Dendritic cell treated with granulocyte-macrophage colony-stimulating factor and Interleukin-4, amounts not matched to agents 40 ng/mL and 50 ng/mL, for 4 days (primary cell): Measurements from ENCODE around the gene PRSS12.
A peak's percentile ranks its signal among the peaks of the same experiment; 100 is the strongest.

Source experiments
- H3K27ac Mint-ChIP-seq: one replicate; pipeline ENCODE4 v1.8.0; 2022; ENCODE audit warnings: mild to moderate bottlenecking, mixed read lengths
- H3K27me3 Mint-ChIP-seq: one replicate; pipeline ENCODE4 v1.8.0; 2022; ENCODE audit warnings: mild to moderate bottlenecking, mixed read lengths
- H3K36me3 Mint-ChIP-seq: one replicate; pipeline ENCODE4 v1.8.0; 2022; ENCODE audit warnings: low read depth, mixed read lengths
- H3K4me1 Mint-ChIP-seq: one replicate; pipeline ENCODE4 v1.8.0; 2022; ENCODE audit warnings: low read depth, mixed read lengths
- H3K4me3 Mint-ChIP-seq: one replicate; pipeline ENCODE4 v1.8.0; 2022; ENCODE audit warnings: mild to moderate bottlenecking, moderate library complexity, mixed read lengths
- H3K9me3 Mint-ChIP-seq: one replicate; pipeline ENCODE4 v1.8.0; 2022; ENCODE audit warnings: mixed read lengths
- intact Hi-C: fragments of 100-400 bp; cut with micrococcal nuclease; formaldehyde crosslinking; loops from one replicate; pipeline ENCODE4 v1.15.0; 2022

PRSS12 gene

GRCh38 chr4:118373614-118374255 is 20.9 kb upstream of the PRSS12 start:
- no peaks in the 10 kb centered on the region for H3K4me1 Mint-ChIP-seq
- intact Hi-C loops = no loop called here
- H3K36me3 Mint-ChIP-seq = no peaks in the 10 kb centered on the region
- no peak overlapping the region for H3K27ac Mint-ChIP-seq
- H3K4me3 Mint-ChIP-seq = no peak overlapping the region
- no peaks in the 10 kb centered on the region for H3K9me3 Mint-ChIP-seq
- H3K27me3 Mint-ChIP-seq = no peaks in the 10 kb centered on the region

GRCh38 chr4:118372251-118372650 is 19.4 kb upstream of the PRSS12 start:
- no peak overlapping the region for H3K4me3 Mint-ChIP-seq
- H3K9me3 Mint-ChIP-seq = no peaks in the 10 kb centered on the region
- no peak overlapping the region for H3K27ac Mint-ChIP-seq
- H3K4me1 Mint-ChIP-seq = peaks cover 8% of the 10 kb centered on the region
- intact Hi-C loops = no loop called here
- no peaks in the 10 kb centered on the region for H3K36me3 Mint-ChIP-seq
- no peaks in the 10 kb centered on the region for H3K27me3 Mint-ChIP-seq

GRCh38 chr4:118369231-118369630 is 16.4 kb upstream of the PRSS12 start:
- Mint-ChIP-seq H3K27me3 (no peaks in the 10 kb centered on the region), H3K4me1 (peaks cover 8% of the 10 kb centered on the region), H3K4me3 (no peak overlapping the region), H3K27ac (no peak overlapping the region), H3K36me3 (no peaks in the 10 kb centered on the region), H3K9me3 (no peaks in the 10 kb centered on the region)
- intact Hi-C loops = no loop called here

GRCh38 chr4:118367872-118368271 is 15.1 kb upstream of the PRSS12 start:
- intact Hi-C loops = no loop called here
- Mint-ChIP-seq H3K4me1 (peaks cover 8% of the 10 kb centered on the region), H3K4me3 (no peak overlapping the region), H3K27me3 (no peaks in the 10 kb centered on the region), H3K27ac (no peak overlapping the region), H3K9me3 (no peaks in the 10 kb centered on the region), H3K36me3 (no peaks in the 10 kb centered on the region)

- no peak overlapping the region for H3K27ac Mint-ChIP-seq
- no peak overlapping the region for H3K4me3 Mint-ChIP-seq
- H3K4me1 Mint-ChIP-seq = peaks cover 8% of the 10 kb centered on the region
- no peaks in the 10 kb centered on the region for H3K27me3 Mint-ChIP-seq
- intact Hi-C loops = no loop called here
- H3K36me3 Mint-ChIP-seq = no peaks in the 10 kb centered on the region
- no peaks in the 10 kb centered on the region for H3K9me3 Mint-ChIP-seq
Measured at GRCh38 chr4:118367361-118367760, 14.6 kb upstream of the PRSS12 start.

GRCh38 chr4:118363166-118363565 is 10.4 kb upstream of the PRSS12 start:
- intact Hi-C loops = no loop called here
- no peaks in the 10 kb centered on the region for H3K9me3 Mint-ChIP-seq
- no peaks in the 10 kb centered on the region for H3K36me3 Mint-ChIP-seq
- H3K27me3 Mint-ChIP-seq = peaks cover 4% of the 10 kb centered on the region
- H3K27ac Mint-ChIP-seq = no peak overlapping the region
- H3K4me1 Mint-ChIP-seq = peaks cover 8% of the 10 kb centered on the region
- no peak overlapping the region for H3K4me3 Mint-ChIP-seq

GRCh38 chr4:118361192-118361591 is 8.4 kb upstream of the PRSS12 start:
- intact Hi-C loops = no loop called here
- Mint-ChIP-seq H3K4me1 (no peaks in the 10 kb centered on the region), H3K9me3 (no peaks in the 10 kb centered on the region), H3K27me3 (peaks cover 11% of the 10 kb centered on the region), H3K4me3 (no peak overlapping the region), H3K27ac (no peak overlapping the region), H3K36me3 (no peaks in the 10 kb centered on the region)

GRCh38 chr4:118360106-118360505 is 7.3 kb upstream of the PRSS12 start:
- Mint-ChIP-seq H3K36me3 (no peaks in the 10 kb centered on the region), H3K27me3 (peaks cover 22% of the 10 kb centered on the region), H3K4me3 (no peak overlapping the region), H3K9me3 (no peaks in the 10 kb centered on the region), H3K27ac (no peak overlapping the region), H3K4me1 (no peaks in the 10 kb centered on the region)
- intact Hi-C loops = no loop called here

- Mint-ChIP-seq H3K9me3 (no peaks in the 10 kb centered on the region), H3K4me3 (no peak overlapping the region), H3K4me1 (peaks cover 9% of the 10 kb centered on the region), H3K27me3 (peaks cover 45% of the 10 kb centered on the region), H3K36me3 (no peaks in the 10 kb centered on the region), H3K27ac (no peak overlapping the region)
- intact Hi-C loops = no loop called here
Measured at GRCh38 chr4:118357601-118358000, 4.8 kb upstream of the PRSS12 start.

- intact Hi-C loops = no loop called here
- Mint-ChIP-seq H3K4me3 (no peak overlapping the region), H3K27me3 (peaks cover 52% of the 10 kb centered on the region), H3K27ac (no peak overlapping the region), H3K9me3 (no peaks in the 10 kb centered on the region), H3K4me1 (peaks cover 13% of the 10 kb centered on the region), H3K36me3 (no peaks in the 10 kb centered on the region)
Measured at GRCh38 chr4:118356731-118357130, 3.9 kb upstream of the PRSS12 start.

- intact Hi-C loops = no loop called here
- Mint-ChIP-seq H3K9me3 (no peaks in the 10 kb centered on the region), H3K27ac (no peak overlapping the region), H3K4me3 (no peak overlapping the region), H3K27me3 (peaks cover 58% of the 10 kb centered on the region), H3K4me1 (peaks cover 14% of the 10 kb centered on the region), H3K36me3 (no peaks in the 10 kb centered on the region)
Measured at GRCh38 chr4:118356111-118356510, 3.3 kb upstream of the PRSS12 start.

GRCh38 chr4:118354913-118355312 is 2.1 kb upstream of the PRSS12 start:
- Mint-ChIP-seq H3K27me3 (peaks cover 69% of the 10 kb centered on the region), H3K36me3 (no peaks in the 10 kb centered on the region), H3K27ac (no peak overlapping the region), H3K4me1 (peaks cover 14% of the 10 kb centered on the region), H3K4me3 (no peak overlapping the region), H3K9me3 (no peaks in the 10 kb centered on the region)
- intact Hi-C loops = loop anchor here (5.0 kb wide), 1 partner anchor 73 kb away; no protein-coding TSS in a partner anchor

GRCh38 chr4:118353534-118354030 is 779 bp upstream of the PRSS12 start:
- Mint-ChIP-seq H3K27ac (no peak overlapping the region), H3K4me1 (peaks cover 14% of the 10 kb centered on the region), H3K4me3 (peak overlapping the region; percentile 65), H3K36me3 (no peaks in the 10 kb centered on the region), H3K27me3 (peaks cover 72% of the 10 kb centered on the region), H3K9me3 (no peaks in the 10 kb centered on the region)
- intact Hi-C loops = loop anchor here (5.0 kb wide), 1 partner anchor 71 kb away; no protein-coding TSS in a partner anchor

- H3K27me3 Mint-ChIP-seq = peaks cover 70% of the 10 kb centered on the region
Measured at GRCh38 chr4:118351851-118352827, 664 bp downstream of the PRSS12 start.

More at GRCh38 chr4:118351851-118352827, 664 bp downstream of the PRSS12 start:
- Mint-ChIP-seq H3K9me3 (no peaks in the 10 kb centered on the region), H3K27ac (no peak overlapping the region), H3K4me1 (peaks cover 14% of the 10 kb centered on the region), H3K36me3 (no peaks in the 10 kb centered on the region), H3K4me3 (peak overlapping the region; percentile 65)
- intact Hi-C loops = loop anchor here (5.0 kb wide), 1 partner anchor 70 kb away; no protein-coding TSS in a partner anchor
